ENCODE measurements around the gene MAP3K6.

- TF ChIP-seq POLR2AphosphoS5 (IDR thresholded peaks at IDR 0.05; ENCODE audit: borderline replicate concordance, low read depth, low read length): no peak
- TF ChIP-seq FOXP2 (optimal IDR thresholded peaks at IDR 0.05; ENCODE audit: control extremely low read depth, extremely low read length, insufficient read depth): no peak
Measured at GRCh38 chr1:27380224-27380623, 13.5 kb upstream of the MAP3K6 start.
